PC-3 (cell line): ENCODE results near the gene SPNS3. TPM values are rescaled to one million over a fixed set of nuclear protein-coding genes. Genes with fewer than 3 reads are reported as not detected.

Experiments
- ATAC-seq: fragments of 200-7000 bp; cut with Tn5 transposase; 2 replicates; pipeline ENCODE4 v1.9.1; 2020; ENCODE audit warnings: mild to moderate bottlenecking, moderate library complexity
- BruUV-seq: library from RNA; stranded (reverse); fragments of 400-500 nt; replicated peaks from 2 replicates; lab custom pipeline; 2021; lab: Mats Ljungman, UMichigan
- CTCF ChIA-PET: fragments of 300-600 bp; sonication (Branson Sonifier 250); formaldehyde crosslinking; loops from one replicate; lab custom pipeline; 2022; ENCODE audit warnings: antibody characterized with exemption; lab: Charles Lee
- POLR2A ChIA-PET: fragments of 300-600 bp; sonication (Branson Sonifier 250); formaldehyde crosslinking; loops from one replicate; lab custom pipeline; 2022; ENCODE audit warnings: antibody characterized with exemption; ENCODE audit not compliant: unreplicated experiment; lab: Charles Lee
- DNase-seq: peaks from one replicate; pipeline ENCODE4 v3.0.0-alpha.2; 2015
- H2AFZ ChIP-seq: fragments of 300-600 bp; sonication (generic); 2 replicates; pipeline ENCODE4 v1.6.0; 2016; ENCODE audit warnings: antibody characterized with exemption, low read length
- H3F3A ChIP-seq: fragments of 300-600 bp; sonication (generic); one replicate; pipeline ENCODE4 v1.6.0; 2017; ENCODE audit warnings: antibody characterized with exemption, low read length, control low read depth, mild to moderate bottlenecking; ENCODE audit not compliant: unreplicated experiment
- H3K27ac ChIP-seq: fragments of 300-600 bp; sonication (generic); 2 replicates; pipeline ENCODE4 v1.5.1; 2016; ENCODE audit warnings: mild to moderate bottlenecking, low read length
- H3K27me3 ChIP-seq: fragments of 300-600 bp; sonication (generic); 2 replicates; pipeline ENCODE4 v1.6.1; 2016; ENCODE audit warnings: low read length, mixed read lengths
- H3K36me3 ChIP-seq: fragments of 300-600 bp; sonication (generic); 2 replicates; pipeline ENCODE4 v1.6.1; 2016; ENCODE audit warnings: low read depth, mixed run types, low read length, mixed read lengths
- H3K4me1 ChIP-seq: fragments of 300-600 bp; sonication (generic); 2 replicates; pipeline ENCODE4 v1.5.1; 2016; ENCODE audit warnings: low read length; ENCODE audit not compliant: insufficient read depth
- H3K4me2 ChIP-seq: fragments of 300-600 bp; sonication (generic); 2 replicates; pipeline ENCODE4 v1.6.0; 2016; ENCODE audit warnings: low read length
- H3K4me3 ChIP-seq: fragments of 300-600 bp; sonication (generic); 2 replicates; pipeline ENCODE4 v1.5.1; 2016; ENCODE audit warnings: mild to moderate bottlenecking, low read length, mixed read lengths
- H3K79me2 ChIP-seq: fragments of 300-600 bp; sonication (generic); 2 replicates; pipeline ENCODE4 v1.6.1; 2017; ENCODE audit warnings: low read length, mixed read lengths
- H3K9ac ChIP-seq: fragments of 300-600 bp; sonication (generic); 2 replicates; pipeline ENCODE4 v1.6.0; 2016; ENCODE audit warnings: mild to moderate bottlenecking, low read length
- H3K9me2 ChIP-seq: fragments of 300-600 bp; sonication (generic); replicated peaks from 2 replicates; pipeline ENCODE4 v1.6.1; 2016; ENCODE audit warnings: mixed run types, low read length, mixed read lengths
- H3K9me3 ChIP-seq: fragments of 300-600 bp; sonication (generic); 2 replicates; pipeline ENCODE4 v1.6.1; 2016; ENCODE audit warnings: low read length, mixed read lengths
- H4K20me1 ChIP-seq: fragments of 300-600 bp; sonication (generic); 2 replicates; pipeline ENCODE4 v1.6.1; 2016; ENCODE audit warnings: low read length, mixed read lengths
- EZH2 ChIP-seq: fragments of 300-600 bp; sonication (generic); IDR thresholded peaks from one replicate; pipeline ENCODE4 v1.6.1; 2017; ENCODE audit warnings: antibody characterized with exemption, mild to moderate bottlenecking, low read length; ENCODE audit not compliant: unreplicated experiment
- EZH2phosphoT487 ChIP-seq: fragments of 300-600 bp; sonication (generic); IDR thresholded peaks from 2 replicates; pipeline ENCODE4 v1.6.1; 2018; ENCODE audit warnings: mild to moderate bottlenecking, antibody characterized with exemption, low read length, borderline replicate concordance
- intact Hi-C: fragments of 100-400 bp; cut with micrococcal nuclease; formaldehyde crosslinking; loops from 2 replicates; pipeline ENCODE4 v1.9.0; 2023
- total RNA-seq: library from RNA; depleted of rRNA; stranded (reverse); fragments of >200 nt; gene quantifications from 2 replicates; pipeline ENCODE4 v1.2.3, GENCODE V29; 2014
- TF ChIP-seq, protein P1 (sequence below): fragments of 300-600 bp; sonication (generic); conservative IDR thresholded peaks from 2 replicates; pipeline ENCODE4 v1.5.1; 2017; ENCODE audit warnings: antibody characterized with exemption, low read depth, mild to moderate bottlenecking, low read length

SPNS3 gene
- total RNA-seq, 1 experiment from 2014 or later, result 0.69 TPM

GRCh38 chr17:4520060-4520893 lies 86.5 kb downstream of the SPNS3 start:
- Histone ChIP-seq H3K79me2 (no peaks in the 10 kb centered on the region), H3K4me3 (no peak overlapping the region), H4K20me1 (no peaks in the 10 kb centered on the region), H3K9ac (no peak overlapping the region), H2AFZ (no peak overlapping the region), H3K4me2 (no peak overlapping the region), H3K4me1 (0 out of 2 replicates have a peak, but pooled peaks cover 4% of the 10 kb centered on the region), H3K36me3 (no peaks in the 10 kb centered on the region), H3K27me3 (no peaks in the 10 kb centered on the region), H3K27ac (no peak overlapping the region), H3K9me2 (no peaks in the 10 kb centered on the region), H3K9me3 (no peaks in the 10 kb centered on the region), H3F3A (no peaks in the 10 kb centered on the region)
- BruUV-seq, result no TSS peak
- TF ChIP-seq, protein P1, sequence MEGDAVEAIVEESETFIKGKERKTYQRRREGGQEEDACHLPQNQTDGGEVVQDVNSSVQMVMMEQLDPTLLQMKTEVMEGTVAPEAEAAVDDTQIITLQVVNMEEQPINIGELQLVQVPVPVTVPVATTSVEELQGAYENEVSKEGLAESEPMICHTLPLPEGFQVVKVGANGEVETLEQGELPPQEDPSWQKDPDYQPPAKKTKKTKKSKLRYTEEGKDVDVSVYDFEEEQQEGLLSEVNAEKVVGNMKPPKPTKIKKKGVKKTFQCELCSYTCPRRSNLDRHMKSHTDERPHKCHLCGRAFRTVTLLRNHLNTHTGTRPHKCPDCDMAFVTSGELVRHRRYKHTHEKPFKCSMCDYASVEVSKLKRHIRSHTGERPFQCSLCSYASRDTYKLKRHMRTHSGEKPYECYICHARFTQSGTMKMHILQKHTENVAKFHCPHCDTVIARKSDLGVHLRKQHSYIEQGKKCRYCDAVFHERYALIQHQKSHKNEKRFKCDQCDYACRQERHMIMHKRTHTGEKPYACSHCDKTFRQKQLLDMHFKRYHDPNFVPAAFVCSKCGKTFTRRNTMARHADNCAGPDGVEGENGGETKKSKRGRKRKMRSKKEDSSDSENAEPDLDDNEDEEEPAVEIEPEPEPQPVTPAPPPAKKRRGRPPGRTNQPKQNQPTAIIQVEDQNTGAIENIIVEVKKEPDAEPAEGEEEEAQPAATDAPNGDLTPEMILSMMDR, result no peak
- no peak for TF ChIP-seq EZH2phosphoT487
- intact Hi-C loops, result no loop called here
- POLR2A ChIA-PET, result no interaction called here
- CTCF ChIA-PET, result no interaction called here
- DNase-seq, result no peak
- ATAC-seq, result no peak

DNA sequence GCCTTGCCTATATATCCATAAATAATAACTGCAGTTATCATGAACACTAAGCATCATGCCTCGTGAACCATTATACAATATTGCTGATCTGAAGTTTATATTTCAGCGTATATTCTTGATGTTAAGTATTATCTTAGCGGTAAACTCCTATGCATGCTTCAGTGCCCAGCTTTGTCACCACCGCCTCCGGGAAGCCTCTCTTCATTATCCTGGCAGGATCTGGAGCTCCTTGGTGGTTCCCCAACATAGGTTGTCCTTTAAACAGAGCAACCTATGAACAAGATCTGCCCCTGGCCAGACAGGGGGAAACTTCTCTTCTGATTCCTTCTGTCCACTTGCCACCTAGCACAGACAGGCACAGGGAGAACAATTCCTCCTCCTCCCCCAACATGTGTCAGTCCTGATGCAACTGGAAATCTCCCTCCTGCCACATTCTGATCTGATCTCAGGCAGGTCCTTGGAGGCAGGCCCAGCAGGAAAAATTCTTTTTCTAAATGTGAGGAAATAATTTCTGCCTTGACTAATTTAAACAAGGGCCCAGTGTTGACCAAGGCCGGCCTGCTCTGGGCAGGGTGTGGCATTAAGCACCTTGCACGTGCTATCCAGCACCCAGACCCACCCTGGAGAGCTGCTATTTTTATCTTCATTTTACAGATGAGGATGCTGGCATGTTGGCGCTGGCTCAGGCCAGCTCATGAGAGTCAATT lies 87.3 kb downstream of the SPNS3 start:
- DNase-seq (peak; percentile 28), ATAC-seq (peak; percentile 57)
- H4K20me1 ChIP-seq, result no peaks in the 10 kb centered on the region
- H3K4me2 ChIP-seq, result no peak overlapping the region
- ChIA-PET CTCF (interaction anchor here (0.5 kb wide), 1 partner anchor 98 kb away, joined by 5 read pairs; no protein-coding TSS in a partner anchor), POLR2A (no interaction called here)
- H3F3A ChIP-seq, result no peaks in the 10 kb centered on the region
- H3K4me3 ChIP-seq, result no peak overlapping the region
- H3K9me3 ChIP-seq, result no peaks in the 10 kb centered on the region
- no peaks in the 10 kb centered on the region for H3K27me3 ChIP-seq
- H3K9ac ChIP-seq, result no peak overlapping the region
- TF ChIP-seq EZH2phosphoT487 (no peak), EZH2 (no peak)
- TF ChIP-seq, protein P1, result no peak
- H2AFZ ChIP-seq, result no peak overlapping the region
- BruUV-seq, result no TSS peak
- intact Hi-C loops, result no loop called here
- H3K36me3 ChIP-seq, result no peaks in the 10 kb centered on the region
- H3K4me1 ChIP-seq, result 0 out of 2 replicates have a peak, but pooled peaks cover 4% of the 10 kb centered on the region
- H3K9me2 ChIP-seq, result no peaks in the 10 kb centered on the region
- no peak overlapping the region for H3K27ac ChIP-seq
- no peaks in the 10 kb centered on the region for H3K79me2 ChIP-seq

GRCh38 chr17:4522661-4523060 lies 88.9 kb downstream of the SPNS3 start:
- no peaks in the 10 kb centered on the region for H3K36me3 ChIP-seq
- TF ChIP-seq, protein P1, result no peak
- TF ChIP-seq EZH2, result no peak
- no peak for TF ChIP-seq EZH2phosphoT487
- H3K9me3 ChIP-seq, result no peaks in the 10 kb centered on the region
- DNase-seq, result no peak
- ATAC-seq, result no peak
- BruUV-seq, result no TSS peak
- H3F3A ChIP-seq, result no peaks in the 10 kb centered on the region
- H3K4me1 ChIP-seq, result 0 out of 2 replicates have a peak, but pooled peaks cover 4% of the 10 kb centered on the region
- intact Hi-C loops, result no loop called here
- ChIA-PET POLR2A (no interaction called here), CTCF (no interaction called here)
- H3K27ac ChIP-seq, result no peak overlapping the region
- no peaks in the 10 kb centered on the region for H3K27me3 ChIP-seq
- H3K9ac ChIP-seq, result no peak overlapping the region
- H4K20me1 ChIP-seq, result no peaks in the 10 kb centered on the region
- no peaks in the 10 kb centered on the region for H3K79me2 ChIP-seq
- no peaks in the 10 kb centered on the region for H3K9me2 ChIP-seq
- no peak overlapping the region for H2AFZ ChIP-seq
- H3K4me3 ChIP-seq, result no peak overlapping the region
- H3K4me2 ChIP-seq, result no peak overlapping the region
